A673 (cell line): Measurements from ENCODE around the gene PPP2R2D. TPM values are rescaled to one million over a fixed set of nuclear protein-coding genes. Genes with fewer than 3 reads are reported as not detected.

Experiments used
- BruUV-seq: library from RNA; stranded (reverse); fragments of 400-500 nt; replicated peaks from 2 replicates; lab custom pipeline; 2021; lab: Mats Ljungman, UMichigan
- CTCF ChIA-PET: fragments of 300-600 bp; sonication (Branson Sonifier 250); formaldehyde crosslinking; loops from one replicate; lab custom pipeline; 2022; ENCODE audit warnings: antibody characterized with exemption; lab: Charles Lee
- POLR2A ChIA-PET: fragments of 300-600 bp; sonication (Branson Sonifier 250); formaldehyde crosslinking; loops from one replicate; lab custom pipeline; 2022; ENCODE audit warnings: antibody characterized with exemption; ENCODE audit not compliant: low non-redundant PET; lab: Charles Lee
- DNase-seq: peaks from one replicate; pipeline ENCODE4 v3.0.0-alpha.2; 2015; ENCODE audit warnings: low spot score
- H3K27ac ChIP-seq: fragments of 200-600 bp; sonication (generic); 2 replicates; pipeline ENCODE4 v1.5.1; 2016; ENCODE audit warnings: mixed run types, low read depth, mild to moderate bottlenecking, mixed read lengths, antibody characterized with exemption, low read length; ENCODE audit not compliant: poor library complexity, severe bottlenecking
- H3K27me3 ChIP-seq: fragments of 200-600 bp; sonication (generic); replicated peaks from 2 replicates; pipeline ENCODE4 v1.6.1; 2017; ENCODE audit warnings: mixed run types, low read depth, mild to moderate bottlenecking, mixed read lengths, antibody characterized with exemption, low read length; ENCODE audit not compliant: insufficient read depth, poor library complexity
- H3K36me3 ChIP-seq: fragments of 200-600 bp; sonication (generic); 2 replicates; pipeline ENCODE4 v1.6.1; 2016; ENCODE audit warnings: mixed run types, mild to moderate bottlenecking, mixed read lengths, antibody characterized with exemption, low read length; ENCODE audit not compliant: insufficient read depth, poor library complexity, severe bottlenecking
- H3K4me1 ChIP-seq: fragments of 200-600 bp; sonication (generic); 2 replicates; pipeline ENCODE4 v1.6.1; 2017; ENCODE audit warnings: mixed run types, mild to moderate bottlenecking, mixed read lengths, antibody characterized with exemption, low read length; ENCODE audit not compliant: insufficient read depth, poor library complexity, severe bottlenecking
- H3K4me3 ChIP-seq: fragments of 200-600 bp; sonication (generic); 2 replicates; pipeline ENCODE4 v1.5.1; 2016; ENCODE audit warnings: low read depth, mixed run types, mild to moderate bottlenecking, mixed read lengths, low read length; ENCODE audit not compliant: poor library complexity, severe bottlenecking
- H3K9me3 ChIP-seq: fragments of 200-600 bp; sonication (generic); 2 replicates; pipeline ENCODE4 v1.6.1; 2016; ENCODE audit warnings: mixed run types, low read depth, mild to moderate bottlenecking, mixed read lengths, antibody characterized with exemption, low read length; ENCODE audit not compliant: poor library complexity, severe bottlenecking
- EZH2 ChIP-seq: fragments of 200-600 bp; sonication (generic); IDR thresholded peaks from 2 replicates; pipeline ENCODE4 v1.6.1; 2017; ENCODE audit warnings: borderline replicate concordance, low read depth, mild to moderate bottlenecking, mixed read lengths, antibody characterized with exemption, low read length; ENCODE audit not compliant: poor library complexity, severe bottlenecking
- intact Hi-C: fragments of 100-400 bp; cut with micrococcal nuclease; formaldehyde crosslinking; loops from one replicate; pipeline ENCODE4 v1.10.0; 2022; ENCODE audit not compliant: unreplicated experiment
- total RNA-seq: library from RNA; stranded (reverse); gene quantifications from 2 replicates; pipeline ENCODE4 v1.2.3, GENCODE V29; 2021
- TF ChIP-seq, protein P1 (sequence below): fragments of 300-800, 200-600 bp; sonication (generic); conservative IDR thresholded peaks from 2 replicates; pipeline ENCODE4 v1.5.1; 2017; ENCODE audit warnings: low read depth, mild to moderate bottlenecking, antibody characterized with exemption, low read length, moderate library complexity, mixed read lengths

Gene PPP2R2D
- total RNA-seq, 1 experiment from 2014 or later, result 49.1 TPM

DNA sequence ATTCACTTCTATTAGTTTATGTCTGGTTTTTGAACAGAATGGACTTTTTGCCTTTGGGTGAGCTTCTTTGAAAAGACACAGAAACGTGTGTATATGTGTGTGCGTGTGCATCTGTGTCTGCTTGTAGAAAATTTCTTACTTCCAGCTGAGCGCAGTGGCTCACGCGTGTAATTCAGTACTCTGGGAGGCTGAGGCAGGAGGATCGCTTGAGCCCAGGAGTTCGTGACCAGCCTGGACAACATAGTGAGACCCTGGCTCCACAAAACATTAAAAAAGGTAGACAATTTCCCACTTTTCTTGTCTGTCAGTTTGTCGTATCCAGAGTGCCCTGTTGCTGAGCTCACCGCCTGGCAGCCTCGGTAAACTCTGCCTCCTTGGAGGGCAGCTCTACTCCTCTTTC lies 25.4 kb downstream of the PPP2R2D start:
- ChIA-PET CTCF (no interaction called here), POLR2A (no interaction called here)
- no peaks in the 10 kb centered on the region for H3K27me3 ChIP-seq
- no peak for TF ChIP-seq EZH2
- TF ChIP-seq, protein P1, sequence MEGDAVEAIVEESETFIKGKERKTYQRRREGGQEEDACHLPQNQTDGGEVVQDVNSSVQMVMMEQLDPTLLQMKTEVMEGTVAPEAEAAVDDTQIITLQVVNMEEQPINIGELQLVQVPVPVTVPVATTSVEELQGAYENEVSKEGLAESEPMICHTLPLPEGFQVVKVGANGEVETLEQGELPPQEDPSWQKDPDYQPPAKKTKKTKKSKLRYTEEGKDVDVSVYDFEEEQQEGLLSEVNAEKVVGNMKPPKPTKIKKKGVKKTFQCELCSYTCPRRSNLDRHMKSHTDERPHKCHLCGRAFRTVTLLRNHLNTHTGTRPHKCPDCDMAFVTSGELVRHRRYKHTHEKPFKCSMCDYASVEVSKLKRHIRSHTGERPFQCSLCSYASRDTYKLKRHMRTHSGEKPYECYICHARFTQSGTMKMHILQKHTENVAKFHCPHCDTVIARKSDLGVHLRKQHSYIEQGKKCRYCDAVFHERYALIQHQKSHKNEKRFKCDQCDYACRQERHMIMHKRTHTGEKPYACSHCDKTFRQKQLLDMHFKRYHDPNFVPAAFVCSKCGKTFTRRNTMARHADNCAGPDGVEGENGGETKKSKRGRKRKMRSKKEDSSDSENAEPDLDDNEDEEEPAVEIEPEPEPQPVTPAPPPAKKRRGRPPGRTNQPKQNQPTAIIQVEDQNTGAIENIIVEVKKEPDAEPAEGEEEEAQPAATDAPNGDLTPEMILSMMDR, result no peak
- peaks cover 19% of the 10 kb centered on the region for H3K4me1 ChIP-seq
- intact Hi-C loops, result no loop called here
- DNase-seq, result no peak
- no peak overlapping the region for H3K27ac ChIP-seq
- H3K36me3 ChIP-seq, result no peaks in the 10 kb centered on the region
- BruUV-seq, result no TSS peak
- peaks cover 5% of the 10 kb centered on the region for H3K9me3 ChIP-seq
- no peak overlapping the region for H3K4me3 ChIP-seq

DNA sequence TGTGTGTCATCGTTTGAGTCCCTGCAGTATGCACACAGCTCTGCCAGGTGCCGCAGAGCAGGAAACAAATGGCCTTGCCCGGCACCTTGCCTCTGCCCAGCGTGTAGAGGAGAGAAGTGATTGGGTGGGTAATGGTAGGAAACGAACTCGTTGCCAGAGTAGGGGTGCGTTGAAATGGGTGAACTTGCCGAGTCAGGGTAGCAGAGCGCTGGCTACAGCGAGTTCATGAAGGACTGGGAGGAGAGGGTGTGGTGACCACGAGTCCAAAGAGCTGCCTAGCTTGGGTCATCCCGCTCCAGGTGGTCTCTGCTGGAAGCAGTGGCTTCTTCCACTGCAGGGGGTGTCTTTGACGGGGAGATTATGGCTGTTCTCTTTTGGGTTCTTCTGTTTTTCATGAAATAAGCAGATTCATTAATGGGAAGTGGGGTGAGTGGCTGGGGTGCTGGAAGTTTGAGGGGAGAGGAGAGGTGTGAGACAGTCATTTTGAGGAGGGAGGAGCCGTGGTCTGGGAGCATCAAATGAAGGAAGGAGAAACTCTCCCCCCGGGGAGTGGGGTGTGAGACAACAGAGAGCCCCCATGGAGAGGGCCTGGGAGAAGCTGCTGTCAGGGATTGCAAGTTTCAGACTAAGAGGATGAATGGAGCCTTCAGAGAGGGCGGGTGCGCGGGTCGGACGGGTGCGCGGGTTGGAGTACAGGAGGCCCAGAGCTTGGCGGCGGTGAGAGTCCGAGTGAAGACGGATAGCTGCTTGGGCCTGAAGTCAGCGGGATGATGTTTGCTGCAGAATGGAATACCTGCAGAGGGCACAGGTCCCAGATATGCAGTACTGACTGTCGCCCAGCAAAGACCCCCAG lies 26.2 kb downstream of the PPP2R2D start:
- TF ChIP-seq, protein P1, result no peak
- no peak for TF ChIP-seq EZH2
- no peak for DNase-seq
- ChIA-PET CTCF (no interaction called here), POLR2A (no interaction called here)
- H3K36me3 ChIP-seq, result no peaks in the 10 kb centered on the region
- H3K27ac ChIP-seq, result no peak overlapping the region
- H3K9me3 ChIP-seq, result peaks cover 5% of the 10 kb centered on the region
- no peak overlapping the region for H3K4me3 ChIP-seq
- BruUV-seq, result no TSS peak
- no peaks in the 10 kb centered on the region for H3K27me3 ChIP-seq
- H3K4me1 ChIP-seq, result peaks cover 19% of the 10 kb centered on the region
- intact Hi-C loops, result no loop called here

DNA sequence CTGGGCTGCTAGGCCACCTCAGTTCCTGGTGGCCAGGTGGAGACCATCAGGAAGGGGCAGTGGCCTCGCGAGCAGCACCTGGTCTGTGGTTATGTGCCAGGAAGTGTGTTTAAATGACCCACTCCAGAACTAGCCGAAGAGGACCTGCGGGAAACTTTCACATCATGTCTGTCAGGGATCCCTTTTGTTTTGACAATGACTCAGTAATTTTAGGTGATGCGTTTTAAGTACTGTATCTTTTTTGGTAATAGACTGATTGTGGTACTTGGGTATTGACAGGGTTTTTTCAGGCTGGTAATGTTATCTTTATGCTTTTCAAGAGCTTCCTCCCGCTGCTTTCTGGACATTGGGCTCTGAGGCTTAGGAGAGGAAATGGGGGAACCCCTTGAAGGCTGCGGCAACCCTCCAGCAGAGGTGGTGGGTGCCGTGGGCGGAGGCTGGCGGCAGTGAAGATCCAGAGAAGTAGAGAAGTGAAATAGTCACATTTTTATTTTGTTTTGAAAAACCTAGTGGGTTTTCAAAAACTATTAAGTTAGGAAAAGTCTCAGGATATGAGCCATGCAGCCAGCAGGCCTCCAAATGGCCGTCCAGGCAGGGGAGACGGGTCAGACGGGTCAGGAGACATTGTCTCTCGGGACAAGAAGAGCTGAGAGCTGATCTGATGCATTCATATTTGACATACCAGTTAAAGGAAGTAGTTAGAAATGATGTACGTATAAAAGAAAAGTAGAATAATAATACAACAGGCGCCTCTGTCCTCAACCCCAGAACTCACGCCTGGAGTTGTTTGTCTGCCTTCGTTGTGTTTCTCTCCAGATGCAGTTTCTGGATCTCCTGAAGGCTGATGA lies 27.7 kb downstream of the PPP2R2D start:
- ChIA-PET POLR2A (no interaction called here), CTCF (no interaction called here)
- Histone ChIP-seq H3K36me3 (no peaks in the 10 kb centered on the region), H3K9me3 (peaks cover 5% of the 10 kb centered on the region), H3K4me1 (peaks cover 30% of the 10 kb centered on the region), H3K27me3 (no peaks in the 10 kb centered on the region), H3K4me3 (no peak overlapping the region), H3K27ac (peak overlapping the region; percentile 72)
- no peak for DNase-seq
- BruUV-seq, result no TSS peak
- TF ChIP-seq EZH2, result no peak
- TF ChIP-seq, protein P1, result no peak
- intact Hi-C loops, result no loop called here
